ENCODE measurements around the gene KCNK17.

Gene KCNK17

GRCh38 chr6:39263303-39264037, 50.7 kb downstream of the KCNK17 start:
- peak; percentile 27 for DNase-seq

- no peak for DNase-seq
Measured at GRCh38 chr6:39261751-39262150, 52.5 kb downstream of the KCNK17 start.

- no peak for DNase-seq
Measured at GRCh38 chr6:39260953-39261352, 53.3 kb downstream of the KCNK17 start.

- no peak for DNase-seq
Measured at GRCh38 chr6:39260456-39260855, 53.8 kb downstream of the KCNK17 start.

GRCh38 chr6:39256294-39256940, 57.8 kb downstream of the KCNK17 start:
- no peak for DNase-seq

- no peak for DNase-seq
Measured at GRCh38 chr6:39254999-39255535, 59.2 kb downstream of the KCNK17 start.

GRCh38 chr6:39251406-39251805, 62.8 kb downstream of the KCNK17 start:
- DNase-seq = no peak

GRCh38 chr6:39250507-39250906, 63.7 kb downstream of the KCNK17 start:
- DNase-seq = no peak

GRCh38 chr6:39249278-39249677, 64.9 kb downstream of the KCNK17 start:
- DNase-seq = no peak
